NCI-H1436 (cell line): ENCODE measurements around the gene SHROOM3.
A peak's percentile ranks its signal among the peaks of the same experiment; 100 is the strongest.

Experiments used
- DNase-seq: peaks from one replicate; lab custom pipeline; 2025; lab: John Stamatoyannopoulos, UW

The SHROOM3 gene

GRCh38 chr4:76494871-76495590, 60.0 kb downstream of the SHROOM3 start:
- DNase-seq, result no peak

GRCh38 chr4:76498550-76498949, 63.5 kb downstream of the SHROOM3 start:
- no peak for DNase-seq

DNA sequence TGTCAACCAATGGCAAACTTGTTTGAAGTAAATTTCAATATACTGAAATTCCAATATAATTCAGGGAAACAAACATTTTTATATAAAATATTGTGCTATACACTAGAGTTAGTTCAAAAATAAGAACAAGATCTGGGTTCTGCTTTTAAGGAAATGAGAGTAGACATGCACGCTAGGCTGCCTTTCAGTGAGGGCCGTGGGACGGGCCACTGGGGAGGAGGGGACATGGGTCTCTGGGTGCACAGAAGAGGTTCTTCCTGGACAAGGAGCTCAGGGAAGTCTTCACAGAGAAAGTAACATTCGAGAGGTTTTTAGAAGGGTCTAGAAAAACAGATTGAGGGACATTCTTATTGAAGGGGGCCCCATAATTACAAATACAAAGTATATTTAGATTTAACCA, 64.4 kb downstream of the SHROOM3 start:
- no peak for DNase-seq

DNA sequence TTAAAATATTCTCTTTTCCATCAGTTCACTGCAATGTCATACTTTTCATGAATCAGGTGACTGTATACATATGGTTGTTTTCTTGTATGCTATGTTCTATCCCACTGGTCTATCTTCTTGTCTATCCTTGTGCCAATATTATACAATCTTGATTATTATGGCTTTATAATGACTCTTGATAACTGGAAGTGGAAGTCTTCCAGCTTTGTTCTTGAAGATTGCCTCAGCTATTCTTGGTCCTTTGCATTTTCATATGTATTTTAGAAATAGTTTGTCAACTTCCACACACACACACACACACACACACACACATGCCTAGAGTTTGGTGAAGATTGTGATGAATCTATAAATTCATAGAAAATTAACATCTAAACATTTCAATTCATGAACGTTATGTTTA, 67.9 kb downstream of the SHROOM3 start:
- DNase-seq, result no peak

DNA sequence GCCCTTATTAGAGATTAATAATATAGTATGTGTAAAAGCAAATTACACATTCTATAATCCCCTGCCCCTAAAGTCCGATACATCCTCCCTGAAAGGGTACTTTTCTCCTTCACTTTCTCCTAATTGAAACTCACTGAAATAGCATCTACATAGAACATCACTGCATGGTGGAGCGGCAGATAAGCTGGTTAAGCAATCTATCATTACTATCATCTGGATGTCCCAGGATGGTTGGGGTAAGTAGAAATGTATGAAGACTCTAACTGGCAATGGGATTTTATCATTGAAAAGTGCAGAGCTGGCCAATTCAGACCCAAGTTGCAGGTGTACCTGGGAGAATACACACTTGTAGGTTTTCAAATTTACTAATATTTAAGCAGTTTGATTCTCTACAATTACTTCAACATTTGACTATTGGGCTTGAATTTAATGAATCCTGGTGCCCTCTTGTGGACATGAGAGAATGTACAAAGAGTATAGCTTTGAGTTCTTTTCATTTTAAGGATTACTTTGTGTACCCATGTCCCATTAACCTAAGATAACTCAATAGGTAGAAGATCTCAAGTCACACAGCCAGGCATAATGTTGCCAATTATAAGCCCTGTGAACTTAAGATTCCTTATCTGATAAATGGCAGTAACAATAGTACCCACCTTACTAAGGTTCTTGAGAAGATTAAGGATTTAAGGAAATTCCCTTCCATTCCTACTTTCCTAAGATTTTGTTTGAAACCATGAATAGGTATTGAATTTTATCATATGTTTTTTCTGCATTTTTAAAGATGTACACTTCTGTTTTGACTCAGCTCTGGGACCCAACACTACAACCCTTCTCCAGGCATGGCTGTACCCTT, 69.8 kb downstream of the SHROOM3 start:
- peak; percentile 45 for DNase-seq

DNA sequence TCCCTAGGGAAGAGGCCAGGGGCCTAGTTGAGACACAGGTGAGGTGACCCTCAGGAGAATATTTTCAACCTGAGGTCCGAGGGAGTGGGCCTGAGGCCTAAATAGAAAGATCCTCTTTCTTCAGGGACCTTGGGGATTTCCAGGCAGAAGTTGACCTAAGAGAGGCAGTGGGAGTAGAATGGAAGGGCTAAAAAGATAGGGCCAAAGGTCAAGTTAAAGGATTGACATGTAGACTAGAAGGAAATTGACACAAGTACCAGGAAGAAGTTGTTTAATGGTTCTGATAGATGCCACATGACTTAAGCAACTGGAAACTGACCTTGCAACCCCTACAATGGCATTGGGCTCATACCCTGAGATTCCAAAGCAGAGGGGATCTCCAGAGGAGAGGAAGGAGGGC, 76.9 kb downstream of the SHROOM3 start:
- no peak for DNase-seq

DNA sequence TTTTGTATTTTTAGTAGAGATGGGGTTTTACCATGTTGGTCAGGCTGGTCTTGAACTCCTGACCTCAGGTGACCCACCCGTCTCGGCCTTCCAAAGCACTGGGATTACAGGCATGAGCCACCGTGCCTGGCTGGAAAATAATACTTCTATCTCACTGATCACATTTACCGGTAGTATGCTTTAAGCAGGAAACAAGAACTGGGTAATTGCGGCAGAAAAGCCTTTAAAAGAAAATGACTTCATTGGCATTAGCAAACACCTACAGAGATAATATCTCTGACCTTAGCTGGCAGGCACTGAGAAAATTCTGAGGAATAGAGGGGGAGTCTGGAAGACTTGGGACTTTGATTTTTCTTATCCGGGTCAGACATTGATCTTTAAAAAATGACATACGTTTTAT, 78.5 kb downstream of the SHROOM3 start:
- DNase-seq, result no peak

- DNase-seq, result no peak
Observed at GRCh38 chr4:76514087-76514486, 79.1 kb downstream of the SHROOM3 start.

GRCh38 chr4:76515975-76516843, 81.2 kb downstream of the SHROOM3 start:
- no peak for DNase-seq

- DNase-seq, result no peak
Observed at GRCh38 chr4:76518241-76518640, 83.2 kb downstream of the SHROOM3 start.

GRCh38 chr4:76523593-76523992, 88.6 kb downstream of the SHROOM3 start:
- DNase-seq, result no peak

DNA sequence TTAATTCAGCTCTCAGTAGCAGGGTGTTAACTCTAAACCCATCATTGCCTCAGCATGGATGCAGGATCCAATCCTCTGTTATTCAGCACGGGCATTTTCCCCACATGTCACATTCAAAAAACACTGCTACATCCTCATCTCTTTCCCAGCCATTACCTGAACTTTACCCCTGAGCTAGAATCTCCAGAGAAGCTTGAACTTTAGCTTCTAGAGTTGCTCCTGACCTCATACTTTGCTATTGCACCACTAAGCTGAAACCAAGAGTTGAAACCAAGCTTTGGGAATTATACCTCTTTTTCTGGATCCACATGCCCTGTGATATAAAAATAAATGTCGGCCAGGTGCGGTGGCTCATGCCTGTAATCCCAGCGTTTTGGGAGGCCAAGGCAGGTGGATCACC, 90.7 kb downstream of the SHROOM3 start:
- no peak for DNase-seq

GRCh38 chr4:76526585-76526990, 91.6 kb downstream of the SHROOM3 start:
- no peak for DNase-seq

GRCh38 chr4:76527666-76528065, 92.6 kb downstream of the SHROOM3 start:
- DNase-seq, result no peak

GRCh38 chr4:76531597-76531996, 96.6 kb downstream of the SHROOM3 start:
- no peak for DNase-seq

DNA sequence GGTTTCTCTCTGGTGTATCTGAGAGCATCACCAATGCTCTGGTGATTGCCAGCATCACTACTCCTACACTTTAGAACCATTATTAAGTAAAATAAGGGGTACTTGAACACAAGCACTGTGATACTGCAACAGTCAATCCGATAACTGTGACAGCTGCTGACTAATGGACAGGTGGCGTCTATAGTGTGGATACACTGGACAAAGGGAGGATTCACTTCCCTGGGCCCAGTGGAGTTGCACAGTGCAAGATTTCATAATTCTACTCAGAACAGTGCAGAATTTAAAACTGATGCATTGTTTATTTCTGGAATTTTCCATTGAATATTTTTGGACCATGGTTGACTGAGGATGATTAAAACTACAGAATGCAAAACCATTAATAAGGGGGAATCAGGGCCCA, 97.8 kb downstream of the SHROOM3 start:
- no peak for DNase-seq

GRCh38 chr4:76533314-76533713, 98.3 kb downstream of the SHROOM3 start:
- DNase-seq, result no peak

GRCh38 chr4:76535603-76536372, 100.8 kb downstream of the SHROOM3 start:
- no peak for DNase-seq

- DNase-seq, result no peak
Observed at GRCh38 chr4:76536373-76536689, 101.3 kb downstream of the SHROOM3 start.

- DNase-seq, result no peak
Observed at GRCh38 chr4:76538296-76538695, 103.3 kb downstream of the SHROOM3 start.

- no peak for DNase-seq
Observed at GRCh38 chr4:76539979-76540378, 105.0 kb downstream of the SHROOM3 start.

GRCh38 chr4:76540486-76540885, 105.5 kb downstream of the SHROOM3 start:
- DNase-seq, result no peak
